ENCODE results near the gene SBNO2.
"Not testable (repeated sequence)": the region's sequence is repeated elsewhere in the genome, so short reads cannot be mapped to it uniquely, and the experiment has no call there.

Gene SBNO2

DNA sequence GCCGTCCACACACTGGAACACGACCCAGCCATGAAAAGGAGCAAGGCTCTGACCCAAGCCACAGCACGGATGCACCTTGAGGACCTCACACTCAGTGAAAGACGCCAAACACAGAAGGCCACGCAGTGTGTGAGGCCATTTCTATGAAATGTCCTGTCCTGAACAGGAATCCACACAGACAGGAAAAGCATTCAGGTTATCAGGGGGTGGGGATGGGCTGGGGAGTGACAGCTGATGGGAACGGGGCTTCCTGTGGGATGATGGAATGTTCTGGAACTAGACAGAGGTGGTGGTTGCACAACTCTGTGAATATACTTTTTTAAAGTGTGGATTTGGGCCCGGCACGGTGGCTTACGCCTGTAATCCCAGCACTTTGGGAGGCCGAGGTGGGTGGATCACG is 39.6 kb downstream of the SBNO2 start:
- no peak for DNase-seq

- peak; percentile 87 for DNase-seq
Measured at GRCh38 chr19:1133471-1133929, 40.6 kb downstream of the SBNO2 start.

DNA sequence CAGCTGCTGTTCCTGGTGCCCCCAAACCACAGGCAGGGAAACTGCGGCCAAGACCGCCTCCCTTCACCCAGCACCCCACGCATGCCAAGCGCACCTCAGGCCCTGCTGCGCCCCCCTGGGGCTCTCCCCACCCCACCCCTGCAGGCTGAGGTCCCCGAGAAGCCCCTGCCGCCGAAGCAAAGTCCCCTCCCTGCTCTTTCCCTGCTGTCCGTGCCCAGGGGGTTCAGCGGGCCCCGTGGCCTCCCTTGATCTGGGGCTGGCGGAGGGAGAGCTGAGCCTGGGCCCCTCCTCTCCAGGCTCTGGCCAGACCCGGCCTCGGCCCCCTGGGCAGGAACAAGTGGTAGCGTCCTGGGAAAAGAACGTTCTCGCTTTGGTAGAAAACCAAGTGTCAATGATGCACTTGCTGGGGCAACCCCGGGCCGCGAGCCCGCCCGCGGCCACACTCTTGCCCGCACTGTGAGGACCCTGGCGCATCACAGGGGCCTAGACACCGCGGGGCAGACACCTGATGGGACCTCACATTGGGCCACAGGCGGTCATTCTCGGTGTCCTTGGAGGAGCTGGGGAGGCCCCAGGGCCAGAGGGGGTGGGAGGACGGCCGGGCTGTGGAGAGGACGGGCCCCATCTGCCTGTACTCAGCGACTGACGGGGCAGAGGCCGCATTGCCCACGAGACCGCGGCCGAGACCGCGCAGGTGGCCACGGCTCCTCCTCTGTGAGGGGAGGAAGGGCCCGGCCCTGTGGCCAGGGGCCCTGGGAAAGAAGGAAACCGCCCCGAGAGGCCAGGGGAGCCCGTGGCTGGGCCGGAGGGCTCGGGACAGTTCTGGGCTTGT is 41.3 kb downstream of the SBNO2 start:
- DNase-seq = no peak

GRCh38 chr19:1131718-1132551 is 42.1 kb downstream of the SBNO2 start:
- DNase-seq = peak; percentile 92

DNA sequence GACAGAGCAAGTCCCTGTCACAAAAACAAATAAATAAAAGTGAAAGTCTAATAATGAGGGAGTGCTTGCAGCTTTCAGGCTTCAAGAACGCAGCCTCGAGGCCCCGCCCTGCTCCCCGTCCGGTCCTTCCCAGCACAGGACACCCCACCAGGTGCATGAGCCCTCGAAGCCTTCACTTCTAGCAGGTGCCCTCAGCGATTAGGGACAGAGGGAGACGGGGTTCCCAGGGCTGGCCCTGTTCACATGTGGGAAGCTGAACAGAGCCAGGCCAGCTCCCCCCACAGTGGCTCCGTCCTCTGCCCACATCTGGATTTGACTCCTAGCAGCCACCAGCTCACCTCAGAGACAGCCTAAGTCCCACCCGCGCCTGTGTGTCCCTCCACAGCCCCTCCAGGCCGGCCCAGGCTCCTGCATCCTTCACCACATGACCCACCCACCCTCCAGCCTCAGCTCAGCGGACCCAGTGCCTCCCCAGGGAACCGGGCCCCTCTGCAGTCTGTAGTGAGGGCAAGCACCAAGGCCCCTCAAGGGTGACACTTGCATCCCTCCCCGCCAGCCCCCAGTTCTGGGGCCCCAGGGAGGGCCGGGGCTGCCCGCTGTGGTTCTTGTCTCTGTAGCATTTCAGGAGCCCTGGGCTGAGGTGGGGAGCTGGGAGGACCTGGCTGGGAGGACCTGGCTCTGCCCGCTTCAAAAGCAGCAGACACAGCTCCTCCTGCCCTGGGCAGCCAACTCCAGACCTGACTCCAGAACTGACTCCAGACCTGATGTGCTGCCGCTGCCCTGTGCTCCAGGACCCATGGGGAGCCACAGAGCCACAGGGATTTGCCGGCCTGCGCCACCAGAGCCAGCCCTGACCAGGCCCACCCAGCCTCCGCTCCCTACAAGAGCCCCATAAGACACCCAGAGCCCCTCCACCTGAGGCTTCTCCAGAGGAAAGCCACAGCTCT is 43.0 kb downstream of the SBNO2 start:
- peak; percentile 53 for DNase-seq

DNA sequence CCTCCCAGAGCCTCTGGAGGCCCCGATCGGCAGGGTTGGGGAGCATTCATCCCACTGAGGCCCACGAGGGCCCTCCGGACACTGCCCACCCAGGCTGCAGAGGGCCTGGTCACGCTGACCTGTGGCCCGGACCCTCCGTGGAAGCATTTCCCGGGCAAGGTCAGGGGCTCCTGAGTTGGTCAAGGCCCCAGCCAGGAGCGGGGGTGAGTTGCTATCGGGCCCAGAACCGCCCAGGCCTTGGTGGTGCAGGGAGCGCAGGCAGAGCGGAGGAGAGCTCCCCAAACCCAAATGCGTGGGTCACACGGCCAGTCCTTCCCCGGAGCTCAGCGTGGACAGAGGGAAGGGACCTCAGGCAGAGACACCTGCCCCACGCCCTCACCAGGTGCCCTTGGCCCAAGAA is 44.5 kb downstream of the SBNO2 start:
- DNase-seq = no peak

GRCh38 chr19:1129084-1129483 is 45.0 kb downstream of the SBNO2 start:
- DNase-seq = not testable (repeated sequence)

DNA sequence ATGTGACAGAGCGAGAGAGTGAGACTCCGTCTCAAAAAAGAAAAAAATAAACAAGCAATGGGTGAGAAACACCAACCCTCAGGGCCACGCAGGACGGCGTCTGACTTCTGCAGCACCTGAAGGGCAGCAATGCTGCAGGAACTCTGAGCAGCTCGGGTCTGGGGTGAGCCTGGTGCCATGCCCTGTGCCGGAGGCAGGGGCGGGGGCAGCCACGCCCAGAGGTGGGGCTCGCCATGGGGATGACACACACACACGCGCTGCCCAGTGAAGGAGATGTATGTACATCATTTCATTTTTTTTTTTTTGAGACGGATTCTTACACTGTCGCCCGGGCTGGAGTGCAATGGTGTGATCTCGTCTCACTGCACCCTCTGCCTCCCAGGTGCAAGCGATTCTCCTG is 46.0 kb downstream of the SBNO2 start:
- no peak for DNase-seq

- no peak for DNase-seq
Measured at GRCh38 chr19:1126984-1127760, 46.9 kb downstream of the SBNO2 start.

- no peak for DNase-seq
Measured at GRCh38 chr19:1125601-1126467, 48.2 kb downstream of the SBNO2 start.

DNA sequence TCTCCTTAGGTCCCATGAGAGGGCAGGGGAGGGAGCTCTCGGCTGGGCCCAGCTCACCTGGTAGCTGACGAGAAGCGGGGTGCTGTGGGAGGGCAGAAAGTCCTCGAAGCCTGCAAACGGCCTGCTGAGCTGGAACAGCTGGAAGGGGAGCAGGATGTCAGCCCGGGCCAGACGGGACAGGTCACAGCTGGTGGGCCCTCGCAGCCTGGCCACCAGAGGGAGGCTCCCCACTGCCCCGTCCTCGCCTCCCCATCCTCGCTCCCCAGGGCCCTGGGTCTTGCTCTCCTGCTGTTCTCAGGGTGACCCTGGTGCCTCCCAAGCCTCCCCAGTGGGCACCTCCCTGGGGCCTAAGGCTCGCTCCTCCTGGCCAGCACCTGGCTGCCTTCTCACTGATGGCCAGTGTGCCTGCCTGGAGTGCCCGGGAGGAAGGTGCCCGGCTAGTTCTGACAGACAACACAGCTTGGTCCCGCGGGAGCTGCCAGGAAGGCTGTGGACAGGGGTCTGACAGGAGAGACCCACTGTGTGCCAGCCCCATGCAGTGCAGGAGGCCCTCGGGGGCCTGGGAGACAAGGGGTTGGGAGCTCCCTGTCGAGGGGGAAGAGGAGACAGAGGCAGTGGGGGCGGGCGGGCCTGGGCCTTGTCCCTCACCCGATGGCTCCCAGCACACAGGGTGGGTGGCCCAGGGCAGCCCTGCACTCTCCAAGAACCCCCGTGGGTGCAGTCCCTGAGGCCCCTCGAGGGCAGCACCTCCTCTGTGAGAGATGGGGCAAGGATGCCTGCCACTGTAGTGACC is 50.0 kb downstream of the SBNO2 start:
- no peak for DNase-seq

DNA sequence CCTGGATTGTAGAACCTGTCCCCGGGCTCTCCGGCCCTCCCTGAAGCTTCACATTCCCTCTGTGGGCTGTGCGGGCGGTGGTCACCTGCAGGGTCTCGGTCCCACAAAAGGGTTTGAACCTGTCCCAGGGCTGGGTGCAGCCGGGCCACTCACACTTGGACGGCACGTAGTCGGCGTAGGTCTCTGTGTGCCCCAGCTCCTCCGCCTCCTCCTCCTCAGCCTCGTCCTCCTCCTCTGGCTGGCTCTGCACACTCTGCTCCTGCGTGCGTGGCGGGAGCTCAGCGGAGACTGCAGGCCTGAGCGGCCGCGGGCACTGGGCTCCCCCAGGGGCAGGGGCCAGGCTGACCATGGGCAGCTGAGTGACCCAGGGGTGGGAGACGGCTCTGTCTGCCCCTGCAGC is 50.7 kb downstream of the SBNO2 start:
- DNase-seq = no peak

- DNase-seq = peak; percentile 92
Measured at GRCh38 chr19:1122972-1123363, 51.1 kb downstream of the SBNO2 start.

GRCh38 chr19:1122021-1122971 is 51.8 kb downstream of the SBNO2 start:
- no peak for DNase-seq

DNA sequence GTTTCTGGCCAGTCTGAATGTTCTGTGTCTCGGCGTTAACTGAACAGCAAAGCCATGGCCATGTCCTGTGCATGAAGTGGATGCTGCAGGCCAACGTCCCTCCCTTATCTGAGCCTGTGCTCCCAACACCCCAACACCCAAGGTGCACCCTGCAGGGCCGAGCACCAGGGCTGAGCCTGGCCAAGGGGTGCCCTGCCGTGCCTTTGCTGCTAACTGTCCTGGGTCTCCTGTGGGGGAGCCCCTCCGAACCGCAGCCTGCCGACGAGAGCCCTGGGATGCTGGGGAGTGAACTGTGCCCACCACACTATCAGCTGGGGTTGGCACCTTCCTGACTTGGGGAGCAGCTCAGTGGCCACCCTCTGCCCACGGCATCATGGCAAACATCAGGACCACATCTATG is 52.7 kb downstream of the SBNO2 start:
- no peak for DNase-seq

DNA sequence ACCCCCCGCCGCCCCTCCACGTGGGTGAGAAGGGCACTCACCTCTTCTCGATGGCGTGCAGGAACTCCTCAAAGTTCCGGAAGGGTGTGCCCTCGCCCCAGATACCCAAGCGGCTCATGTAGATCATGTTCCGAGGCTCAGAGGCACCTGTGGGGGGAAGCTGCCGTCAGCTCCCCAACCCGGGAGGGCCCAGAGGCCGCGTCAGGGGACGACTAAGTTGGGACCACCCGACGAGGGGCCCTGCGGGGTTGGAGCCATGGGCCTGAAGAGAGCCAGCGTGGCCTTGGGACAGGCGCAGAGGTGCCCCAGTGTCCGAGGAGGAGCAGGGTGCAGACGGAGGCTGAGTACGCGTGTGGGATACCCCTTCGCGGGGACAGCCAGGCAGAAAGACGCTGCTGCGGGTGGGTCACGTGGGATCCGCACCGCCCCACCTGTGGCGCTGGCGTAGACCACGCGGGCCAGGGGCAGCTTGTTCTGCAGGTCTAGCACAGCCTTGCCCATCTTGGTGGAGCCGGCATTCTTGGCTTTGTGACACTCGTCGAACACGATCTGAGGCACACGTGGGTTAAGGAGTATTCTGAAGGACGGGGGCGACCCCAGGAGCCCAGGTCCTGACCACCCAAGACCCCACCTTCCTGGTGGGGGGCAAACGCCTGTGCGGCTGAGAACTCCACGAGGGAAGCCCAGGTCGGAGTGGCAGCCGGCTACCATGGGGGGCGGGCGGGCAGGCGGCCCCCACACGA is 54.4 kb downstream of the SBNO2 start:
- DNase-seq = no peak

- DNase-seq = no peak
Measured at GRCh38 chr19:1118999-1119398, 55.1 kb downstream of the SBNO2 start.

GRCh38 chr19:1117654-1118053 is 56.4 kb downstream of the SBNO2 start:
- no peak for DNase-seq
